ENCODE results near the gene SLC27A3.

The SLC27A3 gene

DNA sequence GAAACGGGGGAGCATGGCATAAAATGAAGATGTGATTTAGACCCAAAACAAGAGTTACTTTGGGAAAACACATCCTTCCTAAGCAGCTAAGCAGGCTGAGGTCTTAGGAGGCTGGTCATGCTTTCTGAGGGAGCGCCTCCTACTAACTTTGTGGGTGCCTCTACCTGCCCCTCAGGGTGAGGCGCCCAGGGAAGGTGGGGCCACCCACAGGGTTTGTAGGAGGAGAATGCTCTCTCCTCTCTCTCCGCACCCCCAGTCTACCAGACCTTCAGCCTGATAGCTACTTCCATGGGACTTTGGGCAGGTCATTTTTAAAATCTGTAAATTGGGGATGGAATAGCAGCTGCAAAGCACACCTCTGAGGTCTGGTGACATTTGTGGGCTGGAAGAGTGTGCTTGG lies 23.8 kb downstream of the SLC27A3 start:
- no peak for DNase-seq (ENCODE audit: low read depth)
- TF ChIP-seq MYC (IDR thresholded peaks at IDR 0.05; ENCODE audit: low read depth, low read length) (no peak), CTCF (IDR thresholded peaks at IDR 0.05; ENCODE audit: low read depth, low read length) (no peak)
- H3K4me3 ChIP-seq (ENCODE audit: low read depth, low read length): no peak overlapping the region

- DNase-seq (ENCODE audit: low read depth): no peak
- no peak overlapping the region for H3K4me3 ChIP-seq (ENCODE audit: low read depth, low read length)
- TF ChIP-seq MYC (IDR thresholded peaks at IDR 0.05; ENCODE audit: low read depth, low read length): no peak
- no peak for TF ChIP-seq MAX (IDR thresholded peaks at IDR 0.05; ENCODE audit: low read depth, low read length)
- TF ChIP-seq CTCF (IDR thresholded peaks at IDR 0.05; ENCODE audit: low read depth, low read length): no peak
- no peak for TF ChIP-seq POLR2A (IDR thresholded peaks at IDR 0.05; ENCODE audit: extremely low read depth, insufficient read length)
These were observed 24.6 kb downstream of the SLC27A3 start for GRCh38 chr1:153799566-153800465.

- TF ChIP-seq CTCF (IDR thresholded peaks at IDR 0.05; ENCODE audit: low read depth, low read length) (no peak), MAX (IDR thresholded peaks at IDR 0.05; ENCODE audit: low read depth, low read length) (no peak), POLR2A (IDR thresholded peaks at IDR 0.05; ENCODE audit: extremely low read depth, insufficient read length) (no peak), MYC (IDR thresholded peaks at IDR 0.05; ENCODE audit: low read depth, low read length) (no peak)
These were observed 25.3 kb downstream of the SLC27A3 start for GRCh38 chr1:153800516-153800915.

GRCh38 chr1:153801028-153801625 lies 25.9 kb downstream of the SLC27A3 start:
- no peak for DNase-seq (ENCODE audit: low read depth)
- no peak for TF ChIP-seq POLR2A (IDR thresholded peaks at IDR 0.05; ENCODE audit: extremely low read depth, insufficient read length)
- no peak for TF ChIP-seq MYC (IDR thresholded peaks at IDR 0.05; ENCODE audit: low read depth, low read length)
- TF ChIP-seq CTCF (IDR thresholded peaks at IDR 0.05; ENCODE audit: low read depth, low read length): no peak
- no peak for TF ChIP-seq MAX (IDR thresholded peaks at IDR 0.05; ENCODE audit: low read depth, low read length)
- no peak overlapping the region for H3K4me3 ChIP-seq (ENCODE audit: low read depth, low read length)

More at GRCh38 chr1:153800516-153800915, 25.3 kb downstream of the SLC27A3 start:
- DNase-seq (ENCODE audit: low read depth): no peak
- no peak overlapping the region for H3K4me3 ChIP-seq (ENCODE audit: low read depth, low read length)

DNA sequence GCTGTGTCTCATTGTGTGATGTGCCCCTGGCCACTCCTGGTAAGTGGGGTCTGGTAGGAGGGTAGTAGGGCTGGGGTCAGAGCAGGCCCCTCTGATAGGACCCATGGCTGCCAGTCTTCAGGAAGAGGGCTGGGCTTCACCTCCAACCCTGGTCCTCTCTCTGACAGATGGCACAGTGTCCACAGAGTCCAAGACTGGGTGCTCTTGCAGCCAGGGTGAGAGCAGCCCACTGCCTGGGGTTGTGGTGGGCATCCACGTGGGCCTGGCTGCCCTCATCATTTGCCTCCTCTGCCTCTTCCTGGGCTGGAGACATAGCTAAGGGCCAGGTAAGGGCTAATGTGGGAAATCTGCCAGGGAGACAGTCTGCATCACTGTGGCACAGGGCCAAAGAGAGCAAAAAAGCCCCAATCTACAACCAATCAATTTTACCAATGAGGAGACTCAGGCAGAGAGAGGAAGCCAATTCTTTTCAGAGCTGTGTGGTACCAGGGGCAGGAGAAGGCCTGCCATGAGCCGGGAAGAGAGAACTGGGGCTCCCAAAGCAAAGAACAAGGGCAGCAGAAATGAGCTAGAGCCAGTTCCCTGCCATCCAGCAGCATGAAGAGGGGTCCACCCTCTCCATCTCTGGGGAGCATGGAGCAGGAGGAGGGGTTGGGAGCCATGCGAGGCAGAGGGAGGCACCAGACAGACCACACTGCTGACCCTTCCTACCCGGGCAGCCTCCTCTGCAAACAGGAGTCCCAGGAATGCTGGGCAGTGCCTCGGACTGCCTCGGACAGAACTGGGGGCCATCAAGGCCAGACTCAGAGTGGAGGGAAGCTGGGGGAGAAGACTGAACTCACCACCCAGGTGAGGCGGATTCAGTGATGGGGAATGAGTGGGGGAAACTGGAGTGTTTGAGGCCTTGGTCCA lies 26.8 kb downstream of the SLC27A3 start:
- H3K4me3 ChIP-seq (ENCODE audit: low read depth, low read length): no peak overlapping the region
- DNase-seq (ENCODE audit: low read depth): no peak
- TF ChIP-seq MYC (IDR thresholded peaks at IDR 0.05; ENCODE audit: low read depth, low read length) (no peak), CTCF (IDR thresholded peaks at IDR 0.05; ENCODE audit: low read depth, low read length) (no peak), MAX (IDR thresholded peaks at IDR 0.05; ENCODE audit: low read depth, low read length) (no peak), POLR2A (IDR thresholded peaks at IDR 0.05; ENCODE audit: extremely low read depth, insufficient read length) (no peak)
